Measurements from ENCODE around the gene GXYLT1. TPM values are rescaled to one million over a fixed set of nuclear protein-coding genes. Genes with fewer than 3 reads are reported as not detected.

The GXYLT1 gene
- total and polyA plus RNA-seq, 10 donors, result 1.6 to 21.7 (median 12.5) TPM

DNA sequence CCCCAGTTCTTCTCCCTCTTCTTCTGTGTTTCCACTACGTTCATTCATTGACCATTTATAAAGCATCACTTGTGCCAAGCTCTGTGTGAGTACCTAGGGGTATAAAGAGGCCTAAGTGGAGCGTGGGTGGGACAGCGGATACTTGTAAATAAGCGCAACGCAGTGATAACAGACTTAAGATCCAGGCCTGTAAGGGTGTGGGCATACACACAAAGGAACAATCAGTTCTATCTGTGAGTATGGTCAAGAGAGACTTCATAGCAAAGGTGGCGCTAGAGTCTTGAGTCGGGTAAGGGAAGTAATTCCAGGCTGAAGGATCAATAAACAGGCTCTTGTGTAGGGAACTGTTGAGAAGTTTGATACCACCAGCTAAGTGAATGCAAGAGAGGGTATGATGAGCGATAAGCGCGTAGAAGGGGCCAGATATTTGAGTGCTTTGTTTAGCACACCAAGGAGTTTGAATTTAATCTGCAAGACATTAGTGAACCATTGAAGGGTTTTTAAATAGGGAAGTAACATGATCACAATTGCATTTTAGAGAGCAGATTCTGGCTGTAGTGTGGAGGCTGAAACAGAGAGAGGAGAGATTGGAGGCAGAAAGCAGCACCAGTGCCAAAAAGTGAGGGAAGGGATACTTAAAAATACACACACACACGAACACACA, 1.0 kb upstream of the GXYLT1 start:
- Histone ChIP-seq H3K4me1 (peaks cover 13 to 49% (median 32%) of the 10 kb centered on the region in 6 donors), H3K27me3 (replicated peaks in 1 of 7) (no peaks in the 10 kb centered on the region), H3K27ac (peak overlapping the region in 6 of 8 donors; percentile 89 to 95 (median 92)), H3K9me3 (no peaks in the 10 kb centered on the region), H3K36me3 (no peaks in the 10 kb centered on the region), H3K4me3 (peak overlapping the region in 5 of 8 donors; percentile 70 to 90 (median 78))
- WGBS, 5 donors, result 82 to 93% (median 89%) methylated on average over 11 of the region's 11 CpGs
- no peak for DNase-seq
- TF ChIP-seq CTCF (IDR thresholded peaks at IDR 0.05 in 8 of 11, conservative IDR thresholded peaks at IDR 0.05 in 3 of 11) (no peak), POLR2AphosphoS5 (IDR thresholded peaks at IDR 0.05) (no peak), POLR2A (IDR thresholded peaks at IDR 0.05) (no peak)
- intact Hi-C loops (cut with DNase I; ENCODE audit: low total_unique reads), result loop anchor here (10.0 kb wide), 1 partner anchor 89 kb away; the partner anchor contains the start of gene YAF2

- H3K9me3 ChIP-seq, result no peaks in the 10 kb centered on the region
- intact Hi-C loops (cut with DNase I; ENCODE audit: low total_unique reads), result loop anchor here (10.0 kb wide), 1 partner anchor 90 kb away; the partner anchor contains the start of gene YAF2
- no peak for TF ChIP-seq POLR2A (IDR thresholded peaks at IDR 0.05)
- TF ChIP-seq POLR2AphosphoS5 (IDR thresholded peaks at IDR 0.05), result no peak
- no peak for TF ChIP-seq CTCF (IDR thresholded peaks at IDR 0.05 in 8 of 11, conservative IDR thresholded peaks at IDR 0.05 in 3 of 11)
- H3K4me1 ChIP-seq, result peaks cover 13 to 54% (median 35%) of the 10 kb centered on the region in 6 donors
- peak overlapping the region; percentile 69 to 90 (median 76) for H3K4me3 ChIP-seq
- no peaks in the 10 kb centered on the region for H3K27me3 ChIP-seq (replicated peaks in 1 of 7)
- peak overlapping the region; percentile 66 to 95 (median 91) for H3K27ac ChIP-seq
- WGBS, 5 donors, result 5 to 36% (median 16%) methylated on average over 8 of the region's 8 CpGs
- no peak for DNase-seq
- no peaks in the 10 kb centered on the region for H3K36me3 ChIP-seq
Measured at GRCh38 chr12:42145197-42145549, 499 bp upstream of the GXYLT1 start.

- 0 to 1% (median 0%) methylated on average over 13 to 21 of the region's 21 CpGs for WGBS, 5 donors
- no peaks in the 10 kb centered on the region for H3K27me3 ChIP-seq (replicated peaks in 1 of 7)
- TF ChIP-seq POLR2A (IDR thresholded peaks at IDR 0.05) (no peak), POLR2AphosphoS5 (IDR thresholded peaks at IDR 0.05) (no peak), CTCF (IDR thresholded peaks at IDR 0.05 in 8 of 11, conservative IDR thresholded peaks at IDR 0.05 in 3 of 11) (no peak)
- H3K36me3 ChIP-seq, result no peaks in the 10 kb centered on the region
- H3K4me3 ChIP-seq, result peak overlapping the region; percentile 69 to 90 (median 76)
- peaks cover 13 to 55% (median 35%) of the 10 kb centered on the region in 6 donors for H3K4me1 ChIP-seq
- DNase-seq, result no peak
- no peaks in the 10 kb centered on the region for H3K9me3 ChIP-seq
- H3K27ac ChIP-seq, result peak overlapping the region; percentile 66 to 95 (median 91)
- intact Hi-C loops (cut with DNase I; ENCODE audit: low total_unique reads), result loop anchor here (10.0 kb wide), 1 partner anchor 91 kb away; the partner anchor contains the start of gene YAF2
Measured at GRCh38 chr12:42144158-42144407, 591 bp downstream of the GXYLT1 start.

DNA sequence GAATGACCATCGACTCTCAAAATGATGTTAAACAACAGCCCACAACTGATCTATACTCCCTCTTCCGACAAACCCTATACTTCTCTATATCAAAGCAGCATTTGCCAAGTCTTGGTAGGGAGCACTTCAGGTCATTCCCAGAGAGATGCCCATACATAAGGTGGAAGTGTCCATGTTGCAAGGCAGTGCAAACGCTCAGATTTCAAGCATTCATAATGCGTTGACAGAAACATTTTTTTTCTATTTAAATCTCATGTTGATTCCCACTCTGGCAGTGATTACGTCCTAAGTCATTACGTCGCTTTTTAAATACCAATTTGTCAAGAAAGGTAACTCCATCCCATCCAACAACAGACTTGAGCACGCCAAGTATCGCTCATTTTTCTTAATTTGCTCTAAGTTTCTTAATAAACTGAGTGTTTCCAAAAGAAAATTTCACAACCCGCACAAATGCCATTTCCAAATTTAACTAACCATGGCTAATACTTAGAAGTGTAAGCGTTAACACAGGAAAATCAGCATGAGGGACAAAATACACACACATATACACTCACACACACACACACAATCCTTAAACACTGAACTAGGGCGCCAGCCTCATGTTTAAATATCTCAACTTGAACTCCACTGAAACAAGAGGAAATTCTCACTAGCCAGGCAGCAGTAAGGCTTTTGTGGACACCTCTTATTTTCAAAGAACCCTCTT, 1.1 kb downstream of the GXYLT1 start:
- no peaks in the 10 kb centered on the region for H3K36me3 ChIP-seq
- intact Hi-C loops (cut with DNase I; ENCODE audit: low total_unique reads), result loop anchor here (10.0 kb wide), 1 partner anchor 91 kb away; the partner anchor contains the start of gene YAF2
- peak overlapping the region; percentile 69 to 90 (median 76) for H3K4me3 ChIP-seq
- no peak for TF ChIP-seq POLR2A (IDR thresholded peaks at IDR 0.05)
- no peak for TF ChIP-seq CTCF (IDR thresholded peaks at IDR 0.05 in 8 of 11, conservative IDR thresholded peaks at IDR 0.05 in 3 of 11)
- no peak for TF ChIP-seq POLR2AphosphoS5 (IDR thresholded peaks at IDR 0.05)
- 15 to 26% (median 20%) methylated on average over 12 of the region's 12 CpGs for WGBS, 5 donors
- H3K9me3 ChIP-seq, result no peaks in the 10 kb centered on the region
- H3K27ac ChIP-seq, result peak overlapping the region; percentile 66 to 95 (median 91)
- peaks cover 13 to 60% (median 35%) of the 10 kb centered on the region in 6 donors for H3K4me1 ChIP-seq
- no peak for DNase-seq
- H3K27me3 ChIP-seq (replicated peaks in 1 of 7), result no peaks in the 10 kb centered on the region

Measured in spleen (tissue), 11 donors.